Karpas-422 (cell line): Measurements from ENCODE around the gene UTF1. TPM values are rescaled to one million over a fixed set of nuclear protein-coding genes. Genes with fewer than 3 reads are reported as not detected.

Source experiments
- DNase-seq: peaks from one replicate; pipeline ENCODE4 v3.0.0-alpha.2; 2015
- H2AFZ ChIP-seq: fragments of 200-600 bp; sonication (generic); 2 replicates; pipeline ENCODE4 v1.6.1; 2014; ENCODE audit warnings: antibody characterized with exemption, low read length, mixed read lengths
- H3K27ac ChIP-seq: fragments of 200-600 bp; sonication (generic); 2 replicates; pipeline ENCODE4 v1.5.1; 2014; ENCODE audit warnings: mild to moderate bottlenecking, low read length, moderate library complexity
- H3K27me3 ChIP-seq: fragments of 200-600 bp; sonication (generic); 2 replicates; pipeline ENCODE4 v1.6.1; 2014; ENCODE audit warnings: low read length, mixed read lengths
- H3K36me3 ChIP-seq: fragments of 200-600 bp; sonication (generic); 2 replicates; pipeline ENCODE4 v1.6.1; 2014; ENCODE audit warnings: low read length, mixed read lengths; ENCODE audit not compliant: insufficient read depth
- H3K4me1 ChIP-seq: fragments of 200-600 bp; sonication (generic); 2 replicates; pipeline ENCODE4 v1.6.1; 2014; ENCODE audit warnings: mild to moderate bottlenecking, low read length, mixed read lengths
- H3K4me2 ChIP-seq: fragments of 200-600 bp; sonication (generic); 2 replicates; pipeline ENCODE4 v1.6.1; 2014; ENCODE audit warnings: low read length, low read depth, mild to moderate bottlenecking; ENCODE audit not compliant: poor library complexity, severe bottlenecking
- H3K4me3 ChIP-seq: fragments of 200-600 bp; sonication (generic); 2 replicates; pipeline ENCODE4 v1.5.1; 2014; ENCODE audit warnings: mild to moderate bottlenecking, antibody characterized with exemption, low read length, mixed read lengths
- H3K79me2 ChIP-seq: fragments of 200-600 bp; sonication (generic); 2 replicates; pipeline ENCODE4 v1.6.1; 2014; ENCODE audit warnings: mild to moderate bottlenecking, low read length, mixed read lengths
- H3K9ac ChIP-seq: fragments of 200-600 bp; sonication (generic); 2 replicates; pipeline ENCODE4 v1.6.0; 2014; ENCODE audit warnings: low read length
- H3K9me2 ChIP-seq: fragments of 200-600 bp; sonication (generic), shearing (Covaris generic); replicated peaks from 2 replicates; pipeline ENCODE4 v1.6.0; 2014; ENCODE audit warnings: mild to moderate bottlenecking, low read length, moderate library complexity; ENCODE audit not compliant: insufficient read depth
- H3K9me3 ChIP-seq: fragments of 300-700, 200-600 bp; sonication (generic); 2 replicates; pipeline ENCODE4 v1.6.1; 2014; ENCODE audit warnings: low read length, mixed read lengths
- H4K20me1 ChIP-seq: fragments of 200-600 bp; sonication (generic); 2 replicates; pipeline ENCODE4 v1.6.1; 2014; ENCODE audit warnings: mild to moderate bottlenecking, antibody characterized with exemption, low read length, low read depth; ENCODE audit not compliant: insufficient read depth
- total RNA-seq: library from RNA; depleted of rRNA; stranded (reverse); fragments of >200 nt; shearing (Covaris generic); gene quantifications from 2 replicates; pipeline ENCODE4 v1.2.3, GENCODE V29; 2014; ENCODE audit warnings: low replicate concordance; rRNA removed

UTF1 gene, protein sequence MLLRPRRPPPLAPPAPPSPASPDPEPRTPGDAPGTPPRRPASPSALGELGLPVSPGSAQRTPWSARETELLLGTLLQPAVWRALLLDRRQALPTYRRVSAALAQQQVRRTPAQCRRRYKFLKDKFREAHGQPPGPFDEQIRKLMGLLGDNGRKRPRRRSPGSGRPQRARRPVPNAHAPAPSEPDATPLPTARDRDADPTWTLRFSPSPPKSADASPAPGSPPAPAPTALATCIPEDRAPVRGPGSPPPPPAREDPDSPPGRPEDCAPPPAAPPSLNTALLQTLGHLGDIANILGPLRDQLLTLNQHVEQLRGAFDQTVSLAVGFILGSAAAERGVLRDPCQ
- not detected in 2 replicates for total RNA-seq

GRCh38 chr10:133230044-133230361 lies at the start of gene UTF1:
Gene UTF1 (plus strand): TSS chr10:133230217. CDS start chr10:133230289, 72 bp downstream.
- no peaks in the 10 kb centered on the region for H3K4me1 ChIP-seq
- H4K20me1 ChIP-seq, result no peaks in the 10 kb centered on the region
- H3K36me3 ChIP-seq, result no peaks in the 10 kb centered on the region
- H3K9ac ChIP-seq, result no peak within 1 kb of the TSS
- no peaks in the 10 kb centered on the region for H3K27me3 ChIP-seq
- no peaks in the 10 kb centered on the region for H3K9me3 ChIP-seq
- no peaks in the 10 kb centered on the region for H3K79me2 ChIP-seq
- no peak within 1 kb of the TSS for H3K27ac ChIP-seq
- no peak for DNase-seq
- no peak within 1 kb of the TSS for H3K4me3 ChIP-seq
- H3K4me2 ChIP-seq, result no peak within 1 kb of the TSS
- H3K9me2 ChIP-seq, result no peaks in the 10 kb centered on the region
- H2AFZ ChIP-seq, result no peak within 1 kb of the TSS

DNA sequence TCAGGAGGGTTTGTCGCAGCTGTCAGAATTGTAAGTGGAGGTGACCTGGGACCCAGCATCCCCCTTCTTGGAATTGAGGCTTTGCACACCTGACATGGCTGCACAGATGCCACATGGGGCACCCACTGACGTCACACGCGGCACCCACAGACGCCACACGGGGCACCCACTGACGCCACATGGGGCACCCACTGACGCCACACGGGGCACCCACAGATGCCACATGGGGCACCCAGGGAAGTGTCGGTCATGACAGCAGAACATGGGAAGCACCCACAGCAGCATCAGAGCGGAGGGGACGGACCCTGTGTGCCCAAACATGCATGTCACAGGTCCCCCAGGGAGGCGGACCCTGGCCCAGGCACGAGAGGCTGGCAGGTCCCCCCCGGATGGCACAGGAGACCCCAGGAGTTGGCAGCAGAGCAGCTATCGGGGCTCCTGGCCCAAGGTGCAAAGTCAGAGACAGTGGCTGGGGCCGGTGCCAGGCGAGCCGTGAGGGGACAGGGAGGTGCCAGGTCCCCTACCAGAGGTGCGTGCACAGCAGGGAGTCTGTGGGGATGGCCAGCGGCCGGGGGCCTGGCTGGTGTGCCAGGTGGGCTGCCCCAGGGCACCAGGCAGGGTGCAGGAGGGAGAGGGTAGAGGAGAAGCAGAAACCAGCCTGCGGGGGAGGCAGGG lies 48.9 kb upstream of the UTF1 start:
- DNase-seq, result no peak
- no peak overlapping the region for H3K4me2 ChIP-seq
- H3K36me3 ChIP-seq, result no peaks in the 10 kb centered on the region
- H3K9me2 ChIP-seq, result no peaks in the 10 kb centered on the region
- no peaks in the 10 kb centered on the region for H3K4me1 ChIP-seq
- H3K27ac ChIP-seq, result no peak overlapping the region
- no peak overlapping the region for H2AFZ ChIP-seq
- no peak overlapping the region for H3K9ac ChIP-seq
- no peaks in the 10 kb centered on the region for H3K79me2 ChIP-seq
- no peaks in the 10 kb centered on the region for H4K20me1 ChIP-seq
- no peaks in the 10 kb centered on the region for H3K27me3 ChIP-seq
- peaks cover 10% of the 10 kb centered on the region for H3K9me3 ChIP-seq
- no peak overlapping the region for H3K4me3 ChIP-seq

- Histone ChIP-seq H3K27me3 (no peaks in the 10 kb centered on the region), H3K9me3 (peaks cover 8% of the 10 kb centered on the region), H3K27ac (no peak overlapping the region), H3K79me2 (no peaks in the 10 kb centered on the region), H3K9ac (no peak overlapping the region), H4K20me1 (no peaks in the 10 kb centered on the region), H2AFZ (no peak overlapping the region), H3K36me3 (no peaks in the 10 kb centered on the region), H3K9me2 (no peaks in the 10 kb centered on the region), H3K4me1 (no peaks in the 10 kb centered on the region), H3K4me3 (no peak overlapping the region), H3K4me2 (no peak overlapping the region)
- DNase-seq, result no peak
These were observed 47.8 kb upstream of the UTF1 start for GRCh38 chr10:133182190-133182589.

DNA sequence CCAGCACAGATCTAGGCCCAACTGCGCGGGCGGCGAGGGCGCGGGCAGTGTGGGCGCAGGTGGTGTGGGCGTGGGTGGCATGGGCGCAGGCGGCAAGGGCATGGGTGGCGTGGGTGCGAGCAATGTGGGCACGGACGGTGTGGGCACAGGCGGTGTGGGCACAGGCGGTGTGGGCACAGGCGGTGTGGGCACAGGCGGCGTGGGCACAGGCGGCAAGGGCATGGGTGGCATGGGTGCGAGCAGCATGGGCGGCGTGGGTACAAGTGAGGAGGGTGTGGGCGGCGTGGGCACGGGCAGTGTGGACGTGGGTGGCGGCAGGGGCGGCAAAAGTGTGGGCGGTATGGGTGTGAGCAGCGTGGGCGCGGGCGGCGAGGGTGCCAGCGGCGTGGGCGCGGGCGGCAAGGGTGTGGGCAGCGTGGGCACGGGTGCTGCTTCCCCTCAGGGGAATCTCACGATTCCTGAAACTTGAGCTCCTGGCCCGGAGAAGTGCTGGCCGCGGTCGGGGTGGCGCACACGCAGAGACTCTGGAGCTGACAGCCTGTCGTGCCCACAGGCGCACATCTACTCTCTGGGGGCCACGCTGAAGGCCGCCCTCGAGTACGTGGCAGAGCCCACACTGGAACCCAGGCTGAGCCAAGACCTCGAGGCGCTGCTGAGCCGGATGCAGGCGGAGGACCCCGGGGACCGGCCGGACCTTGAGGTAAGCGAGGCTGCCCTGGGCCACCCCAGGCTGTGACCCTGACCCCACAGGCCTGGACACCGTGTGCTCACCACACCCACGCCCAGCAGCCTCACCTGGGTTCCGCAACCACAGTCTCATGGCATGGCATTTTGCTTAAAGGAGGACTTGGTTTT lies 47.0 kb upstream of the UTF1 start:
- Histone ChIP-seq H4K20me1 (no peaks in the 10 kb centered on the region), H3K9me3 (no peaks in the 10 kb centered on the region; the same call in 1 of the 2 replicates), H3K9me2 (no peaks in the 10 kb centered on the region), H3K79me2 (no peaks in the 10 kb centered on the region), H3K4me1 (no peaks in the 10 kb centered on the region), H3K27ac (no peak overlapping the region), H3K27me3 (no peaks in the 10 kb centered on the region), H3K4me3 (no peak overlapping the region), H3K9ac (no peak overlapping the region), H3K4me2 (no peak overlapping the region), H3K36me3 (no peaks in the 10 kb centered on the region), H2AFZ (no peak overlapping the region)
- DNase-seq, result no peak

DNA sequence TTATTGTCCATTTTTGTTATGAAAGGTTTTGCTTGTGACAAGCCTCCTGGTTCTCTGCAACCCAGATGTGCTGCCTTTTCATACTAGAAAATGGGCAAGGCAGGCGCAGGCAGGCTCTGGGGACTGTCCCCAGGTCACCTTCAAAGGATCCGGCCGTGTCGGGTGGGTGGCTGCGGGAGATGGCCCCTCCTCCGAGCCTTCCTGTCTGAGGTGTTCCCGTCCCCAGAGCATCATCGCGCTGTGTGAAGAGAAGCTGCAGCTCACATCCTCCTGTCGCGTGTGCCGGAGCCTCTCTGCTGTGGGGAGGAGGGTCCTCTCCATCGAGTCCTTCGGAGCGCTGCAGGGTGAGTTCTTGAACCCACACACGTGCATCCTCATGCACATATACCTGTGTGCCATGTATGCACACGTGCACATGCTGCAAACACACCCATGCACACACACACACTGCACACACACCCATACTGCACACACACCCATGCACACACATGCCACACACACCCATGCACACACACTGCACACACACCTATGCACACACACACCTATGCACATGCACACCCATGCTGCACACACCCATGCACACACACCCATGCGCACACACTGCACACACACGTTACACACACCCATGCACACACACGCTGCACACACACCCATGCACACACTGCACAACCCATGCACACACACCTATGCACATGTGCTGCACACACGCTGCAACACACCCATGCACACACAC lies 46.2 kb upstream of the UTF1 start:
- no peaks in the 10 kb centered on the region for H3K9me2 ChIP-seq
- DNase-seq, result no peak

DNA sequence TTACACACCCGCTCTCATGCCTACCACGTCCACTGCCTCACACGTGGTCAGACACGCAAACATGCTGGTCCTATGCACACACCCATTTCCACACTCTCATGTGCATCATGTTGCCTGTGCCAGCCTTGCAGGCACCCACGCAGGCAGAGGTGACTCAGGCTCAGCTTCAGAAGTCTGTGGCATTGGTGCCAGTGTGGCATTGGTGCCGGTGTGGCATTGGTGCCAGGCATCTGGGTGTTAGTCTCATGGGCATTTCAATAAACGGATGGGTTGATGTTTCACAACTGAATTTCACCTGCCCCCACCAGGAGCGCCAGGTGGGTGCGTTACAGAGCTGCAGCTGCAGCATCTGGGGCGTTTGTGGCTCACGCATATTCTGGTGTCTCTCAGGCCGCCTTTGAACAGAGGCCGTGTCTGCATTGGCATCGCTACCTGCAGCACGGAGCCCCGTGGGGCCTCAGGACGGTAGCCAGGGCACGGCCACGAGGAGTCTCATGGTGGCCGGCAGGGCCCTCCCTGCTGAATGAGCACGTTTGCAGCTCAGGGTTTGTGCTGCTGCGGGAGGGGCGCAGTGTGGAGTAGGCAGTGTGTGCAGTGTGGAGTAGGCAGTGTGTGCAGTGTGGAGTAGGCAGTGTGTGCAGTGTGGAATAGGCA lies 45.3 kb upstream of the UTF1 start:
- H3K27ac ChIP-seq, result no peak overlapping the region
- H3K4me3 ChIP-seq, result no peak overlapping the region
- H2AFZ ChIP-seq, result no peak overlapping the region
- no peaks in the 10 kb centered on the region for H3K36me3 ChIP-seq
- no peaks in the 10 kb centered on the region for H3K27me3 ChIP-seq
- H3K4me1 ChIP-seq, result no peaks in the 10 kb centered on the region
- no peak overlapping the region for H3K9ac ChIP-seq
- H3K79me2 ChIP-seq, result no peaks in the 10 kb centered on the region
- no peaks in the 10 kb centered on the region for H4K20me1 ChIP-seq
- H3K4me2 ChIP-seq, result no peak overlapping the region
- DNase-seq, result no peak
- H3K9me3 ChIP-seq, result no peaks in the 10 kb centered on the region
- H3K9me2 ChIP-seq, result no peaks in the 10 kb centered on the region

More for the DNA sequence above, 46.2 kb upstream of the UTF1 start:
- no peaks in the 10 kb centered on the region for H3K36me3 ChIP-seq
- H3K27ac ChIP-seq, result no peak overlapping the region
- no peak overlapping the region for H3K4me3 ChIP-seq
- H4K20me1 ChIP-seq, result no peaks in the 10 kb centered on the region
- H2AFZ ChIP-seq, result no peak overlapping the region
- H3K9ac ChIP-seq, result no peak overlapping the region
- H3K4me1 ChIP-seq, result no peaks in the 10 kb centered on the region
- no peaks in the 10 kb centered on the region for H3K9me3 ChIP-seq
- H3K4me2 ChIP-seq, result no peak overlapping the region
- no peaks in the 10 kb centered on the region for H3K79me2 ChIP-seq
- no peaks in the 10 kb centered on the region for H3K27me3 ChIP-seq

DNA sequence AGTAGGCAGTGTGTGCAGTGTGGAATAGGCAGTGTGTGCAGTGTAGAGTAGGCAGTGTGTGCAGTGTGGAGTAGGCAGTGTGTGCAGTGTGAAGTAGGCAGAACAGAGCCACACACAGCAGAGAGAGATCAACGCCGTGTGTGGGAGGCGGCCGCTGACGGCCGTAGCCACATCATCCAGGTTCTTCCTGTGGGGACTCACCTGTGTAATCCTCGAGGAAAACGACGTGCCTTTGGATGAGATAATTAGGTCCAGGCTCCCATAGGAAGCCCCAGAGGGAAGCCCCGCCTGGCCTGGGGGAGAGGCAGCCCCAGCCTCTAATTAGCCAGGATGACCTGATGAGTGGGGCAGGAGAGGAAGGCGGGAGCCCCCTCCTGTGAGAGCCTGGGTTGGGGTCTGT lies 44.6 kb upstream of the UTF1 start:
- no peak overlapping the region for H3K9ac ChIP-seq

More for the DNA sequence above, 44.6 kb upstream of the UTF1 start:
- no peak for DNase-seq
- Histone ChIP-seq H3K79me2 (no peaks in the 10 kb centered on the region), H2AFZ (no peak overlapping the region), H4K20me1 (no peaks in the 10 kb centered on the region), H3K27ac (no peak overlapping the region), H3K4me3 (no peak overlapping the region), H3K4me2 (no peak overlapping the region), H3K4me1 (no peaks in the 10 kb centered on the region), H3K9me3 (no peaks in the 10 kb centered on the region), H3K27me3 (no peaks in the 10 kb centered on the region), H3K36me3 (no peaks in the 10 kb centered on the region), H3K9me2 (no peaks in the 10 kb centered on the region)
